ENCODE data around the gene ACAP3. TPM values are rescaled to one million over a fixed set of nuclear protein-coding genes. Genes with fewer than 3 reads are reported as not detected.

ACAP3 gene
- total and polyA plus RNA-seq, 4 donors, result 18.7 to 62.8 (median 37.8) TPM

DNA sequence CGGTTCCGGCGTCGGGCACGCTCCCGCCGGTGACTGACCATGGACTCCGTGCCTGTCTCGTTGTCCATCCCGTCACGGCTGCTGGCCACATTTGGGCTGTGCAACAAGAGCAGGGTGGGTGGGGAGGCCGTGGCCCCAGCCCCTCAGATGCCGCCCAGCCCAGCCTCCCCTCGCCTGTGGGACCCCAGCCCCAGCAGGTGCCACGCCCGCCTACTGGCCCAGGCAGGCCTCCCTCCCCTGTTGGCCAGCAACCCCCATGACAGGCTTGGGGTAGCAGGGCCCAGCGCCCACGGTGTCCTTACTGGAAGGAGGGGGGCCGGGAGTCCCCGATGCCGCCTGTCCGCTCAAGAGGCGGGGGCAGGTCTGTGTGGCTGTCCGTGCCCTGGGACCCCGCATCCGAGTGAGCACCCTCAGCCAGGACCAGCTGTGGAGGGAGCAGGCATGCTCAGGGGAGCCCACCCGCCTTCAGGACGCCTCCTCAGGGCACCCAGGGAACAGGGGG lies 34.4 kb upstream of the ACAP3 start:
- Histone ChIP-seq H3K4me3 (no peak overlapping the region), H3K27ac (ENCODE audit: low read depth in 1 of 2, low read length in 1 of 2) (no peak overlapping the region), H3K9ac (ENCODE audit: insufficient read depth in 1 of 2, low read length in 2 of 2) (no peak overlapping the region), H3K9me3 (ENCODE audit: control insufficient read depth in 4 of 4, insufficient read depth in 3 of 4, low read length in 3 of 4) (no peaks in the 10 kb centered on the region), H3K27me3 (ENCODE audit: control insufficient read depth in 3 of 3, insufficient read depth in 3 of 3, low read length in 2 of 3) (no peaks in the 10 kb centered on the region), H3K36me3 (ENCODE audit: control insufficient read depth in 4 of 4, insufficient read depth in 4 of 4, low read length in 4 of 4) (peaks cover 0 to 43% (median 10%) of the 10 kb centered on the region in 4 donors), H3K4me1 (ENCODE audit: control insufficient read depth in 5 of 5, insufficient read depth in 5 of 5, low read length in 5 of 5) (peaks cover 0 to 22% (median 2%) of the 10 kb centered on the region in 5 donors)
- DNase-seq (no peak), ATAC-seq (ENCODE audit: insufficient read depth, low FRiP score) (no peak)
- TF ChIP-seq, protein P1, sequence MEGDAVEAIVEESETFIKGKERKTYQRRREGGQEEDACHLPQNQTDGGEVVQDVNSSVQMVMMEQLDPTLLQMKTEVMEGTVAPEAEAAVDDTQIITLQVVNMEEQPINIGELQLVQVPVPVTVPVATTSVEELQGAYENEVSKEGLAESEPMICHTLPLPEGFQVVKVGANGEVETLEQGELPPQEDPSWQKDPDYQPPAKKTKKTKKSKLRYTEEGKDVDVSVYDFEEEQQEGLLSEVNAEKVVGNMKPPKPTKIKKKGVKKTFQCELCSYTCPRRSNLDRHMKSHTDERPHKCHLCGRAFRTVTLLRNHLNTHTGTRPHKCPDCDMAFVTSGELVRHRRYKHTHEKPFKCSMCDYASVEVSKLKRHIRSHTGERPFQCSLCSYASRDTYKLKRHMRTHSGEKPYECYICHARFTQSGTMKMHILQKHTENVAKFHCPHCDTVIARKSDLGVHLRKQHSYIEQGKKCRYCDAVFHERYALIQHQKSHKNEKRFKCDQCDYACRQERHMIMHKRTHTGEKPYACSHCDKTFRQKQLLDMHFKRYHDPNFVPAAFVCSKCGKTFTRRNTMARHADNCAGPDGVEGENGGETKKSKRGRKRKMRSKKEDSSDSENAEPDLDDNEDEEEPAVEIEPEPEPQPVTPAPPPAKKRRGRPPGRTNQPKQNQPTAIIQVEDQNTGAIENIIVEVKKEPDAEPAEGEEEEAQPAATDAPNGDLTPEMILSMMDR (IDR thresholded peaks at IDR 0.05; ENCODE audit: control extremely low read depth, extremely low read depth), result no peak
- 96 to 98% methylated on average over 25 to 28 of the region's 28 CpGs for WGBS, 2 donors

DNA sequence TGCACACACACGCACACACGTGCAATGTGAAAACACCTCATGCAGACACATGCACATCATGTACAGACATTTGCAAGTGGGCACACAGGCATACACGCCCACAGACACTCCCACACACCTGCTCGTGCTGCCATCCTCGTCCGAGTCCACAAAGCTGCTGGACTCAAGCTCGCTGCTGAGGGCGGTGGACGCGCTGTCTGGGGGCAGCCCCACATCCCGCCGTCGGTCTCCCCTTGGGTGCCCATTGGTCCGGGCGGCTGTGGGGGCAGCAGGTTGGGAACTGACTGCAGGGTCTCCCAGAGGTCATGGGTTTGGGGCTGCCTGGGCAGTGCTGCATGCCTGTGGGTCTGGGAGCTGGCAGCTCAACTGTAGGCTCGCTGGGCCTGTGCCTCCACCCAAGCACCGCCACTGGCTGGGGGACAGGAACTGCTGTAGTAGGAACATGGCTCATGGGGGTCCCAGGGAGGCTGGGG lies 33.9 kb upstream of the ACAP3 start:
- H3K9ac ChIP-seq (ENCODE audit: insufficient read depth in 1 of 2, low read length in 2 of 2), result no peak overlapping the region
- H3K4me1 ChIP-seq (ENCODE audit: control insufficient read depth in 5 of 5, insufficient read depth in 5 of 5, low read length in 5 of 5), result peaks cover 0 to 19% (median 0%) of the 10 kb centered on the region in 5 donors
- H3K27me3 ChIP-seq (ENCODE audit: control insufficient read depth in 3 of 3, insufficient read depth in 3 of 3, low read length in 2 of 3), result no peaks in the 10 kb centered on the region
- H3K27ac ChIP-seq (ENCODE audit: low read depth in 1 of 2, low read length in 1 of 2), result no peak overlapping the region
- H3K4me3 ChIP-seq, result no peak overlapping the region
- H3K36me3 ChIP-seq (ENCODE audit: control insufficient read depth in 4 of 4, insufficient read depth in 4 of 4, low read length in 4 of 4), result peaks cover 0 to 46% (median 11%) of the 10 kb centered on the region in 4 donors
- TF ChIP-seq, protein P1 (IDR thresholded peaks at IDR 0.05; ENCODE audit: control extremely low read depth, extremely low read depth), result no peak
- no peak for DNase-seq
- no peak for ATAC-seq (ENCODE audit: insufficient read depth, low FRiP score)
- no peaks in the 10 kb centered on the region for H3K9me3 ChIP-seq (ENCODE audit: control insufficient read depth in 4 of 4, insufficient read depth in 3 of 4, low read length in 3 of 4)
- 94 to 97% methylated on average over 17 of the region's 17 CpGs for WGBS, 2 donors

DNA sequence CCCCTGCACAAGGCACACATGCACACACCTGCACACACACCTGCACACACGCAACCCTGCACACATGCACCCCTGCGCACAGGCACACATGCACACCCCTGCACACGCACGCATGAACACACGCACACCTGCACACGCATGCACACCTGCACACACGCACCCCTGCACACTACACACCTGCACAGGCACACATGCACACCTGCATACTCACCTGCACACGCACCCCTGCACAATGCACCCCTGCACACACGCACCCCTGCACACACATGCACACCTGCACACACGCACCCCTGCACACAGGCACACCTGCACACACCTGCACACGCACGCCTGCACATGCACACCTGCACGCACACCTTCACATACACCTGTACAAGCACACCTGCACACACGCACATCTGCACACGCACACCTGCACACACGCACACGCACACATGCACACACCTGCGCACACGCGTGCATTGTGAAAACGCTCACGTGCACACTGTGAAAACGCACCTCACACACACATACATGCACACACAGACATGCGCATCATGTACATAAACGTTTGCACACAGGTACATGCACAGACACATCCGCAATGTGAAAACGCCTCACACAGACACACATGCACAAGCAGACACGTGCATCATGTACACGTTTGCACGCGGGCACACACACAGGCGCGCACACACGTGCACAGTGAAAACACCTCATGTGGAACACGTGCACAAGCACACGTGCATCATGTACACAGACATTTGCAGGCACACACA lies 33.2 kb upstream of the ACAP3 start:
- H3K36me3 ChIP-seq (ENCODE audit: control insufficient read depth in 4 of 4, insufficient read depth in 4 of 4, low read length in 4 of 4), result peaks cover 0 to 52% (median 11%) of the 10 kb centered on the region in 4 donors
- DNase-seq, result no peak
- ATAC-seq (ENCODE audit: insufficient read depth, low FRiP score), result no peak
- TF ChIP-seq, protein P1 (IDR thresholded peaks at IDR 0.05; ENCODE audit: control extremely low read depth, extremely low read depth), result no peak
- H3K9me3 ChIP-seq (ENCODE audit: control insufficient read depth in 4 of 4, insufficient read depth in 3 of 4, low read length in 3 of 4), result no peaks in the 10 kb centered on the region
- H3K4me3 ChIP-seq, result no peak overlapping the region
- peaks cover 0 to 13% (median 0%) of the 10 kb centered on the region in 5 donors for H3K4me1 ChIP-seq (ENCODE audit: control insufficient read depth in 5 of 5, insufficient read depth in 5 of 5, low read length in 5 of 5)
- 93 to 96% methylated on average over 36 of the region's 36 CpGs for WGBS, 2 donors
- no peaks in the 10 kb centered on the region for H3K27me3 ChIP-seq (ENCODE audit: control insufficient read depth in 3 of 3, insufficient read depth in 3 of 3, low read length in 2 of 3)
- H3K27ac ChIP-seq (ENCODE audit: low read depth in 1 of 2, low read length in 1 of 2), result no peak overlapping the region
- H3K9ac ChIP-seq (ENCODE audit: insufficient read depth in 1 of 2, low read length in 2 of 2), result no peak overlapping the region

Measured in lung (tissue), 12 donors.